RKO (cell line): Measurements from ENCODE around the gene MAP7.

Experiments used
- DNase-seq: peaks from one replicate; pipeline ENCODE4 v3.0.0-alpha.2; 2016; ENCODE audit warnings: low spot score

Gene MAP7

GRCh38 chr6:136303516-136303915 lies 246.7 kb downstream of the MAP7 start:
- no peak for DNase-seq

GRCh38 chr6:136294621-136295020 lies 255.6 kb downstream of the MAP7 start:
- no peak for DNase-seq
